Smooth muscle cell (in vitro differentiated cells): ENCODE results near the gene ABCA2. TPM values are rescaled to one million over a fixed set of nuclear protein-coding genes. Genes with fewer than 3 reads are reported as not detected.

Experiments used
- DNase-seq: peaks from one replicate; lab custom pipeline; 2025; ENCODE audit not compliant: unreplicated experiment; lab: John Stamatoyannopoulos, UW
- H2AFZ ChIP-seq: fragments of 200-600 bp; sonication (generic); 2 replicates; pipeline ENCODE4 v1.6.0; 2016; ENCODE audit warnings: antibody characterized with exemption, low read depth, mild to moderate bottlenecking
- H3F3A ChIP-seq: fragments of 200-600 bp; sonication (generic); 2 replicates; pipeline ENCODE4 v1.6.0; 2017; ENCODE audit warnings: antibody characterized with exemption, low read depth
- H3K27ac ChIP-seq: fragments of 200-600 bp; sonication (generic); 2 replicates; pipeline ENCODE4 v1.5.1; 2016; ENCODE audit warnings: low read depth, mild to moderate bottlenecking
- H3K27me3 ChIP-seq: fragments of 200-600 bp; sonication (generic); 2 replicates; pipeline ENCODE4 v1.6.1; 2016; ENCODE audit warnings: low read depth, mild to moderate bottlenecking
- H3K36me3 ChIP-seq: fragments of 200-600 bp; sonication (generic); 2 replicates; pipeline ENCODE4 v1.5.1; 2016; ENCODE audit warnings: low read depth
- H3K4me1 ChIP-seq: fragments of 200-600 bp; sonication (generic); 2 replicates; pipeline ENCODE4 v1.5.1; 2016; ENCODE audit warnings: low read depth
- H3K4me2 ChIP-seq: fragments of 200-600 bp; sonication (generic); 2 replicates; pipeline ENCODE4 v1.6.0; 2016; ENCODE audit warnings: mild to moderate bottlenecking
- H3K4me3 ChIP-seq: fragments of 200-600 bp; sonication (generic); 2 replicates; pipeline ENCODE4 v1.5.1; 2016; ENCODE audit warnings: mild to moderate bottlenecking
- H3K79me2 ChIP-seq: fragments of 200-600 bp; sonication (generic); 2 replicates; pipeline ENCODE4 v1.6.0; 2016; ENCODE audit warnings: low read depth, mild to moderate bottlenecking
- H3K9ac ChIP-seq: fragments of 200-600 bp; sonication (generic); 2 replicates; pipeline ENCODE4 v1.6.0; 2016; ENCODE audit warnings: low read depth
- H3K9me3 ChIP-seq: fragments of 200-600 bp; sonication (generic); replicated peaks from 2 replicates; pipeline ENCODE4 v1.5.1; 2016; ENCODE audit warnings: low read depth
- H4K20me1 ChIP-seq: fragments of 200-600 bp; sonication (generic); 2 replicates; pipeline ENCODE4 v1.6.0; 2016; ENCODE audit warnings: low read depth
- CTCF ChIP-seq: fragments of 200-600 bp; sonication (generic); IDR thresholded peaks from 2 replicates; pipeline ENCODE4 v1.5.1; 2017; ENCODE audit warnings: borderline replicate concordance, mild to moderate bottlenecking, antibody characterized with exemption; ENCODE audit not compliant: insufficient read depth, poor library complexity, severe bottlenecking
- WGBS: methylation state at CpG from one replicate; pipeline ENCODE4 v1.1.7; 2016; ENCODE audit warnings: low lambda C conversion rate; 5-methylcytosine and 5-hydroxymethylcytosine counted together
- polyA plus RNA-seq: library from polyadenylated mRNA; unstranded; fragments of >200 nt; fragmentation: Nextera tagmentation; extraction: Ambion mirVana; gene quantifications from 2 replicates; pipeline ENCODE4 v1.2.1, GENCODE V29; 2016
- total RNA-seq: library from RNA; depleted of rRNA; stranded (reverse); fragments of >200 nt; gene quantifications from 2 replicates; pipeline ENCODE4 v1.2.3, GENCODE V29; 2014

The ABCA2 gene
- total and polyA plus RNA-seq, 2 experiments from 2014 or later, result 15.9 to 26.2 TPM

- H3K4me3 ChIP-seq, result no peak overlapping the region
- H3K36me3 ChIP-seq, result no peaks in the 10 kb centered on the region
- no peak for TF ChIP-seq CTCF
- no peaks in the 10 kb centered on the region for H3K79me2 ChIP-seq
- no peaks in the 10 kb centered on the region for H3K9me3 ChIP-seq
- no peak overlapping the region for H3K4me2 ChIP-seq
- WGBS, result 81% methylated on average over 14 of the region's 14 CpGs
- no peak overlapping the region for H3K9ac ChIP-seq
- H3K4me1 ChIP-seq, result no peaks in the 10 kb centered on the region
- no peak overlapping the region for H2AFZ ChIP-seq
- no peak overlapping the region for H3K27ac ChIP-seq
- H4K20me1 ChIP-seq, result no peaks in the 10 kb centered on the region
- H3K27me3 ChIP-seq, result no peaks in the 10 kb centered on the region
- no peaks in the 10 kb centered on the region for H3F3A ChIP-seq
- DNase-seq, result no peak
These were observed 56.3 kb downstream of the ABCA2 start for GRCh38 chr9:136971746-136972145.

- Histone ChIP-seq H3K27ac (no peak overlapping the region), H3K4me3 (no peak overlapping the region), H2AFZ (no peak overlapping the region), H3K9ac (no peak overlapping the region), H3K36me3 (no peaks in the 10 kb centered on the region), H3K4me2 (no peak overlapping the region), H3K4me1 (no peaks in the 10 kb centered on the region), H3K79me2 (no peaks in the 10 kb centered on the region), H3F3A (no peaks in the 10 kb centered on the region), H3K27me3 (no peaks in the 10 kb centered on the region), H4K20me1 (no peaks in the 10 kb centered on the region), H3K9me3 (no peaks in the 10 kb centered on the region)
- no peak for DNase-seq
- TF ChIP-seq CTCF, result no peak
- 91% methylated on average over 11 of the region's 11 CpGs for WGBS
These were observed 57.7 kb downstream of the ABCA2 start for GRCh38 chr9:136970361-136970760.

GRCh38 chr9:136969774-136970173 is 58.3 kb downstream of the ABCA2 start:
- Histone ChIP-seq H3K27me3 (no peaks in the 10 kb centered on the region), H4K20me1 (no peaks in the 10 kb centered on the region), H2AFZ (no peak overlapping the region), H3F3A (no peaks in the 10 kb centered on the region), H3K4me2 (no peak overlapping the region), H3K79me2 (no peaks in the 10 kb centered on the region), H3K9me3 (no peaks in the 10 kb centered on the region), H3K9ac (no peak overlapping the region), H3K4me1 (no peaks in the 10 kb centered on the region), H3K27ac (no peak overlapping the region), H3K36me3 (no peaks in the 10 kb centered on the region), H3K4me3 (no peak overlapping the region)
- no peak for TF ChIP-seq CTCF
- WGBS, result 80% methylated on average over 4 of the region's 5 CpGs
- DNase-seq, result no peak

- 91% methylated on average over 16 of the region's 17 CpGs for WGBS
These were observed 58.9 kb downstream of the ABCA2 start for GRCh38 chr9:136969150-136969549.

More at GRCh38 chr9:136969150-136969549, 58.9 kb downstream of the ABCA2 start:
- TF ChIP-seq CTCF, result no peak
- H3K27ac ChIP-seq, result no peak overlapping the region
- no peak for DNase-seq
- no peaks in the 10 kb centered on the region for H3K27me3 ChIP-seq
- no peak overlapping the region for H3K9ac ChIP-seq
- H3F3A ChIP-seq, result no peaks in the 10 kb centered on the region
- no peaks in the 10 kb centered on the region for H3K79me2 ChIP-seq
- no peaks in the 10 kb centered on the region for H4K20me1 ChIP-seq
- no peaks in the 10 kb centered on the region for H3K9me3 ChIP-seq
- H3K4me2 ChIP-seq, result no peak overlapping the region
- no peak overlapping the region for H3K4me3 ChIP-seq
- H2AFZ ChIP-seq, result no peak overlapping the region
- H3K4me1 ChIP-seq, result no peaks in the 10 kb centered on the region
- H3K36me3 ChIP-seq, result no peaks in the 10 kb centered on the region
